Measurements from ENCODE around the gene IQCK. TPM values are rescaled to one million over a fixed set of nuclear protein-coding genes. Genes with fewer than 3 reads are reported as not detected.
"Not testable (repeated sequence)": the region's sequence is repeated elsewhere in the genome, so short reads cannot be mapped to it uniquely, and the experiment has no call there.

The IQCK gene, protein sequence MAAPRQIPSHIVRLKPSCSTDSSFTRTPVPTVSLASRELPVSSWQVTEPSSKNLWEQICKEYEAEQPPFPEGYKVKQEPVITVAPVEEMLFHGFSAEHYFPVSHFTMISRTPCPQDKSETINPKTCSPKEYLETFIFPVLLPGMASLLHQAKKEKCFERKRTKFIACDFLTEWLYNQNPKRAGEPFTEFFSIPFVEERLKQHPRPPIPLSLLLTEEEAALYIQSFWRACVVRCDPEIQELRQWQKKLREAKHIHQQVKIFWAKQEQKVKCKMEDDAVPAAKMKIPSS
- 1 to 10 TPM; 2.0 to 2.3 TPM for total RNA-seq
- polyA plus RNA-seq, result 1 to 10 TPM; 1.7 to 3.1 (median 2.5) TPM
- 0.98 to 4.0 (median 2.2) reads per million in 6 experiments for total RNA-seq

DNA sequence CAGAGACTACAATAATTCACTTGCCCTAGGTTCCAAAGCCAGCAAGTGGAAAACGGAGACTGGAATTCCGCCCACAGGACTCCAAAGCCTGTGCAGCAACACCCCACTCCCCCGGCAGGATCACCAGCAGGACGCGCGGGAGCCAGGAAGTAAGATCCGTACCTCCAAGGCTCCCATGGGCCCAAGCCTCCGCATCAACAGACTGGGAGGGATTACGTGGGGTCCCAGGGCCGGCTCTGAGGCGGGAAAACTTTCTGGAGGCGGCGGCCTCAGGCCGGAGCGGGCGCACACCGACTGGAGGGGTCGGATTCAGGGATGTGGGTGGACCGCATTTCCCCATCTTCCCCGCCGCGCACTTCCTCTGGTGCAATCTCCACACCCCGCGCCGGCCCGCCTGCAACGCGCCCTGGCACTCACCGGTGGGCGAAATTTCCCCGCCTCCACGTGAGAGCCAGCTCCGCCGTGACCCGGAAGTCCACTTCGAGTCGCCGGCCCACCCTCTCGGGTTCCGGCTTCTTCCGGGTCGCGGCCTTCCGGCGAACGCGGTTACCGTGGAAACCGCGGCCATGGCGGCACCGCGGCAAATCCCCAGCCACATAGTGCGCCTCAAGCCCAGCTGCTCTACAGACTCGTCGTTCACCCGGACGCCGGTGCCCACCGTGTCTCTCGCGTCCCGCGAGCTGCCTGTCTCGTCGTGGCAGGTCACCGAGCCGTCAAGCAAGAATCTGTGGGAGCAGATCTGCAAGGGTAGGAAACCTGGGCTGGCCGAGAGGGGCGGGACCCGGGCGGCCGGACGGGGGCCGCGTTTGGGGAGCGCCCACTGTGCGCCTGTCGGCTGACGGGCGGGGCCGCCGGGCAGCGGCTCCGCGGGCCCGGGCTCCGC, at the start of gene IQCK, which contains the start of gene KNOP1:
IQCK (plus strand) TSS at position 531 of the 883 bp plus-strand sequence; CDS start at position 567, 36 bp downstream.
KNOP1 (minus strand) TSS at position 487 of the 883 bp plus-strand sequence. CDS start 3,192 bp downstream, outside the sequence.
- Mint-ChIP-seq H3K4me1 (peaks cover 22 to 33% (median 31%) of the 10 kb centered on the region in 4 donors), H3K4me3 (peak within 1 kb of the TSS; percentile 88 to 95 (median 93)), H3K27ac (peak within 1 kb of the TSS; percentile 68 to 92 (median 84)), H3K9me3 (no peaks in the 10 kb centered on the region), H3K27me3 (no peaks in the 10 kb centered on the region), H3K36me3 (peaks cover 7 to 25% (median 14%) of the 10 kb centered on the region in 3 donors)
- ATAC-seq, result peak; percentile 96 to 98
- POLR2A ChIA-PET, result interaction anchor here (0.8 to 1.2 kb wide), 2 partner anchors 9 to 163 kb away, joined by 4 to 5 read pairs; partner anchors contain the start of gene VPS35L
- peak; percentile 80 to 93 (median 87) for DNase-seq

GRCh38 chr16:19672378-19672777, 45.7 kb upstream of the IQCK start:
- peaks cover 0 to 86% (median 26%) of the 10 kb centered on the region in 3 donors for H3K36me3 Mint-ChIP-seq
- H3K4me1 Mint-ChIP-seq, result no peaks in the 10 kb centered on the region
- H3K9me3 Mint-ChIP-seq, result no peaks in the 10 kb centered on the region
- DNase-seq (no peak), ATAC-seq (no peak)
- H3K27ac Mint-ChIP-seq, result peak overlapping the region in 3 of 10 donors; percentile 25 to 65 (median 29)
- POLR2A ChIA-PET, result no interaction called here
- no peak overlapping the region for H3K4me3 Mint-ChIP-seq
- H3K27me3 Mint-ChIP-seq, result no peaks in the 10 kb centered on the region

DNA sequence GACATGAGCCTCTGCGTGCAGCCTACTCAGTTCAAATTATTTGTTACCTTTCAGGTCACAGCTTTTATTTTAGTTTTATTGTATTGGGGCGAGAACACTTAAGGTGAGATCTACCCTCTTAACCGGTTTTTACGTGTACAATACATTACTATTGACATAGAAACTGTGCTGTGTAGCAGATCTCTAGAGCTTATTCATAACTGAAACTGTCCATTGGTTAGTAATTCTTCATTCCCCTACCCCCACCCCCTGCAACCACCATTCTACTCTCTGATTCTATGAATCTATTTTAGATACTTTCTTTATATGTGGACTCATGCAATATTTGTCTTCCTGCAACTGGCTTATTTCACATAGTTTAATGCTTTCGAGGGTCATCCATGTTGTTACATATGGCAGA, 43.6 kb upstream of the IQCK start:
- no peaks in the 10 kb centered on the region for H3K9me3 Mint-ChIP-seq
- H3K4me1 Mint-ChIP-seq, result no peaks in the 10 kb centered on the region
- H3K36me3 Mint-ChIP-seq, result peaks cover 0 to 74% (median 23%) of the 10 kb centered on the region in 3 donors
- no peaks in the 10 kb centered on the region for H3K27me3 Mint-ChIP-seq
- peak overlapping the region in 1 of 10 donors; percentile 38 for H3K27ac Mint-ChIP-seq
- ATAC-seq (no peak), DNase-seq (no peak)
- H3K4me3 Mint-ChIP-seq, result no peak overlapping the region
- POLR2A ChIA-PET, result no interaction called here

DNA sequence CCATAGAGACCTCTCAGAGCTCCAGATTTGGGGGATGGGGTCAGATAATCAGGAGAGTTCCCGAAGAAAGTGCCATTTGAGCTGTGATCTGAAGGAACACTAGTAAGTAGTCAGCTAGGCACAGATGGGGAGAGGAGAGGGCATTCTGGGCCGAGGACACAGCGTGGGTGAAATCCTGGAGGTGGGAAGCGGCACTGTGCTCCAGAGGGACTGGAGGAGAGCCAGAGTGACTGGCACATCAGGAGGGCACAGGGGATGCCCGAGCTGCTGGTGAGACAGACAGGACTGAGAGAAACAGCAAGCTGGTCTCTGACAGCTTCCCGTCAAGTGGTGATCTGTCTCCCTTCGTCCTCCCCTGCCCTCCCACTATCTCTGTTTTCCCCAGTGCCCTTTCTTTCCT, 40.7 kb upstream of the IQCK start:
- peak overlapping the region in 1 of 10 donors; percentile 17 for H3K27ac Mint-ChIP-seq
- H3K9me3 Mint-ChIP-seq, result no peaks in the 10 kb centered on the region
- peaks cover 0 to 74% (median 19%) of the 10 kb centered on the region in 3 donors for H3K36me3 Mint-ChIP-seq

GRCh38 chr16:19678804-19679203, 39.3 kb upstream of the IQCK start:
- H3K27me3 Mint-ChIP-seq, result no peaks in the 10 kb centered on the region

More for the DNA sequence above, 40.7 kb upstream of the IQCK start:
- DNase-seq (no peak), ATAC-seq (no peak)
- Mint-ChIP-seq H3K4me3 (no peak overlapping the region), H3K27me3 (no peaks in the 10 kb centered on the region), H3K4me1 (no peaks in the 10 kb centered on the region)
- POLR2A ChIA-PET, result no interaction called here

DNA sequence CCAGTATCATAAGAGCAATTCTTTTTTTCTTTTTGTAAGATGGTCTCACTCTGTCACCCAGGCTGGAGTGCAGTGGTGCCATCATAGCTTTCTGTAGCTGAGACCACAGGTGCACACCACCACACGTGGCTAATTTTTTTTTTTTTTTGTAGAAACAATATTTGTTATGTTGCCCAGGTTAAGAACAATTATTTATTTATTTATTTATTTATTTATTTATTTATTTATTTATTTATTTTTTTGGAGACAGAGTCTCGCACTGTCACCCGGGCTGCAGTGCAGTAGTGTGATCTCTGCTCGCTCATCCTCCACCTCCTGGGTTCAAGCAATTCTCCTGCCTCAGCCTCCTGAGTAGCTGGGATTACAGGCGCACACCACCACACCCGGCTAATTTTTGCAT, 38.8 kb upstream of the IQCK start:
- H3K4me1 Mint-ChIP-seq, DNase-seq, H3K4me3 Mint-ChIP-seq, H3K9me3 Mint-ChIP-seq, POLR2A ChIA-PET, H3K27me3 Mint-ChIP-seq, H3K27ac Mint-ChIP-seq, ATAC-seq: not testable (repeated sequence)
- H3K36me3 Mint-ChIP-seq, result peaks cover 9 to 76% (median 31%) of the 10 kb centered on the region in 3 donors

More at GRCh38 chr16:19678804-19679203, 39.3 kb upstream of the IQCK start:
- DNase-seq (no peak), ATAC-seq (no peak)
- Mint-ChIP-seq H3K27ac (peak overlapping the region in 1 of 10 donors; percentile 41), H3K4me3 (no peak overlapping the region), H3K4me1 (no peaks in the 10 kb centered on the region), H3K36me3 (peaks cover 8 to 75% (median 31%) of the 10 kb centered on the region in 3 donors), H3K9me3 (peaks cover 0 to 4% (median 0%) of the 10 kb centered on the region in 9 donors)
- POLR2A ChIA-PET, result no interaction called here

GRCh38 chr16:19680881-19681340, 37.2 kb upstream of the IQCK start:
- Mint-ChIP-seq H3K4me1 (no peaks in the 10 kb centered on the region), H3K4me3 (no peak overlapping the region), H3K27me3 (no peaks in the 10 kb centered on the region), H3K36me3 (peaks cover 23 to 76% (median 40%) of the 10 kb centered on the region in 3 donors), H3K27ac (peak overlapping the region in 2 of 10 donors; percentile 69 to 78), H3K9me3 (peaks cover 0 to 7% (median 4%) of the 10 kb centered on the region in 9 donors)
- POLR2A ChIA-PET, result interaction anchor here (0.5 to 0.6 kb wide), 2 partner anchors 32 to 105 kb away, joined by 3 to 5 read pairs; no protein-coding TSS in a partner anchor
- DNase-seq (no peak), ATAC-seq (no peak)

GRCh38 chr16:19681637-19682036, 36.4 kb upstream of the IQCK start:
- H3K36me3 Mint-ChIP-seq, result peaks cover 23 to 76% (median 44%) of the 10 kb centered on the region in 3 donors
- ATAC-seq (no peak), DNase-seq (no peak)
- no peak overlapping the region for H3K4me3 Mint-ChIP-seq
- H3K9me3 Mint-ChIP-seq, result peaks cover 0 to 7% (median 4%) of the 10 kb centered on the region in 9 donors
- no peaks in the 10 kb centered on the region for H3K27me3 Mint-ChIP-seq
- peak overlapping the region in 1 of 10 donors; percentile 40 for H3K27ac Mint-ChIP-seq
- POLR2A ChIA-PET, result no interaction called here
- no peaks in the 10 kb centered on the region for H3K4me1 Mint-ChIP-seq

DNA sequence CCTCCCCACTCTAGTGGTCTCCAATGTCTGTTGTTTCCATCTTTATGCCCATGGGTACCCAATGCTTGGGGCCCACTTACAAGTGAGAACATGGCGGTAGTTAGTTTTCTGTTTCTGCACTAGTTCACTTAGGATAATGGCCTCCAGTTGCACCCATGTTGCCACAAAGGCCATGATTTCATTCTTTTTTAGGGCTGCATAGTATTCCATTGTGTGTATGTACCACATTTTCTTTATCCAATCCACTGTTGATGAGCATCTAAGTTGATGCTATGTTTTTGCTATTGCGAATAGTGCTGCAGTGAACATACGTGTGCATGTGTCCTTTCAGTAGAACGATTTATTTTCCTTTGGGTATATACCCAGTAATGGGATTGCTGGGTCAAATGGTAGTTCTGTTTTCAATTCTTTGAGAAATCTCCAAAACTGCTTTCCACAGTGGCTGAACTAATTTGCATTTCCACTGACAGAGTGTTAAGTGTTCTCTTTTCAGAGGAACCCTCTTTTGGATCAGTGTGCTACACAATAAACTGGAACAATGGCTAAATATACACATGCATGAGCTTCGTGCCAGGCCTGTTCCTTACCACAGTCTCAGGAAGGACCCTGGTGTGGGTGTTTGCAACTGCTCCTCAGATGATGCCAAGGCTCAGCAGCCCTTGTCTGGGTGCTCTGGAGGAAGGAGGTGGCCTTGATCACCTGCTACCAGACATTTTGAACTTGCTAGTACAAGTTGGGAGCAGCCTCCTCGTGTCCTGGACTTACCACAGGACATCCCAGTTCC, 34.4 kb upstream of the IQCK start:
- no peak overlapping the region for H3K27ac Mint-ChIP-seq
- peaks cover 0 to 9% (median 4%) of the 10 kb centered on the region in 9 donors for H3K9me3 Mint-ChIP-seq
- DNase-seq, result no peak
- H3K27me3 Mint-ChIP-seq, result no peaks in the 10 kb centered on the region
- no peak for ATAC-seq
- peaks cover 0 to 5% (median 2%) of the 10 kb centered on the region in 4 donors for H3K4me1 Mint-ChIP-seq
- peaks cover 27 to 85% (median 48%) of the 10 kb centered on the region in 3 donors for H3K36me3 Mint-ChIP-seq
- H3K4me3 Mint-ChIP-seq, result no peak overlapping the region
- POLR2A ChIA-PET, result no interaction called here

DNA sequence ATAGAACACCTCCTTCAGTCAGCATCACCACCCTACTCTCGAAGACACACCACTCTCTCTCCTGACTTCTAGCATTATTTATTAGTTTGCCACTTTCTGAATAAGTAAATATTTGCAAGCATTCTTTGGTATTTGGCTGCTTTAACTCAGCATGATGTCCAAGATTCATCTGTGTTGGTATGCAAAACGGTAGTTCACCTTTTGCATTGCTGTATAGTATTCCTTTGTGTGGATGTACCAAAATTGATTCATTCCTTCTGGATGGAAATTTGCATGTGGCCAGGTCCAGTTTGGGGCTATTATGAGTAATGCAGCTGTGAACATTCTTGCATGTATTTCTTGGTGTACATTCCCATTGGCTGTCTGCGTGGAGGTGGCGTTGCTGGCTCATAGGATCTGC, 32.9 kb upstream of the IQCK start:
- DNase-seq (no peak), ATAC-seq (no peak)
- H3K9me3 Mint-ChIP-seq, result peaks cover 0 to 9% (median 4%) of the 10 kb centered on the region in 9 donors
- POLR2A ChIA-PET, result no interaction called here
- no peak overlapping the region for H3K4me3 Mint-ChIP-seq
- peaks cover 0 to 18% (median 8%) of the 10 kb centered on the region in 4 donors for H3K4me1 Mint-ChIP-seq
- no peaks in the 10 kb centered on the region for H3K27me3 Mint-ChIP-seq
- no peak overlapping the region for H3K27ac Mint-ChIP-seq
- peaks cover 27 to 88% (median 47%) of the 10 kb centered on the region in 3 donors for H3K36me3 Mint-ChIP-seq

GRCh38 chr16:19687279-19687678, 30.8 kb upstream of the IQCK start:
- POLR2A ChIA-PET, result interaction anchor here (1.0 kb wide), 1 partner anchor 9 kb away, joined by 6 read pairs; no protein-coding TSS in a partner anchor
- peaks cover 0 to 9% (median 4%) of the 10 kb centered on the region in 9 donors for H3K9me3 Mint-ChIP-seq
- DNase-seq (no peak), ATAC-seq (no peak)
- no peaks in the 10 kb centered on the region for H3K27me3 Mint-ChIP-seq
- H3K4me1 Mint-ChIP-seq, result peaks cover 0 to 22% (median 8%) of the 10 kb centered on the region in 4 donors
- no peak overlapping the region for H3K4me3 Mint-ChIP-seq
- H3K36me3 Mint-ChIP-seq, result peaks cover 27 to 86% (median 46%) of the 10 kb centered on the region in 3 donors
- H3K27ac Mint-ChIP-seq, result peak overlapping the region in 1 of 10 donors; percentile 0

Measured in naive thymus-derived CD8-positive, alpha-beta T cell (primary cell).